ENCODE measurements around the gene PRKAG1. TPM values are rescaled to one million over a fixed set of nuclear protein-coding genes. Genes with fewer than 3 reads are reported as not detected.

Gene PRKAG1
- total RNA-seq, 1 donor from 2014 or later: 46.5 TPM

DNA sequence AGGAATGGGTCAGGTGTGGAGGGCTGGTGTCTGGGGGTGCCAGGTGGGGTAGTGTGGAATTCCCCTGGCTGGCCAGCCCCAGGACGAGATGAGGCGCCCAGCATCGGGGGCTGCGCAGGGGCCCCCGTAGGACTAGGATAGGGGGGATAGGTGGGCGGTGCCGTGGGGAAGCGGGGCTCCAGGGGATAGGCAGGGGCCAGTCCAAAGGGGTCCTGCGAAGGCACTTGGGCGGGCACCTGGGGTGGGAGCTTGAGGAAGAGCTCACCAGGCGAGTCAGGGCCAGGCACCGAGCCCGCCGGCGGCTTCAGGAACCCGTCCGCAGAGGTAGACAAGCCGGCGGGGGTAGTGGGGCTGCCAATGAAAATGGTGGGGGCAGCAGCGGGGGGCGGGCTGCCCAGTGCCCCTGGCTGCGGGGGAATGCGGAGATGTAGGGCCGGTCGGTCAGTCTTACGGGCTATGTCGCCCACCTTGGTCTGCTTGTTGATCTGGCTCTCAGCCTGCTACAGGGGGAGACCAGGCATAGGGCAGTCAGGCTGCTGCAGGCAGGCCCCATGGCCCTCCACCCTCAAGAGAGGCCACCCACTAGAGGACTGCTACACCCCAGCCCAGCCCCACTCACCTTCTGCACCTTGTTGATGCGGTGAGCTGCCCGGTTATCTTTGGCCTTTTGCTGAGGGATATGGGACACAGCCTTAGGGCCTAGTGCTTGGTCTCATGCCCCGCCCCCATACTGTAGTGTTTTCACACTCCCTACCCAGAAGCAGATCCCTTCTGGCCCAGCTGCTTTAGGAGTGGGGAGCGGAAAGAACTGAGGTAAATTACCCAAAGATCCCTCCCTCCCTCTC is 22.7 kb upstream of the PRKAG1 start:
- Histone ChIP-seq H3K27me3 (no peaks in the 10 kb centered on the region), H3K9me3 (no peaks in the 10 kb centered on the region), H3K36me3 (peaks cover 100% of the 10 kb centered on the region), H3K4me3 (no peak overlapping the region), H3K4me1 (no peaks in the 10 kb centered on the region), H3K27ac (no peak overlapping the region)
- ATAC-seq (no peak), DNase-seq (peak; percentile 58)
- TF ChIP-seq, protein P1, sequence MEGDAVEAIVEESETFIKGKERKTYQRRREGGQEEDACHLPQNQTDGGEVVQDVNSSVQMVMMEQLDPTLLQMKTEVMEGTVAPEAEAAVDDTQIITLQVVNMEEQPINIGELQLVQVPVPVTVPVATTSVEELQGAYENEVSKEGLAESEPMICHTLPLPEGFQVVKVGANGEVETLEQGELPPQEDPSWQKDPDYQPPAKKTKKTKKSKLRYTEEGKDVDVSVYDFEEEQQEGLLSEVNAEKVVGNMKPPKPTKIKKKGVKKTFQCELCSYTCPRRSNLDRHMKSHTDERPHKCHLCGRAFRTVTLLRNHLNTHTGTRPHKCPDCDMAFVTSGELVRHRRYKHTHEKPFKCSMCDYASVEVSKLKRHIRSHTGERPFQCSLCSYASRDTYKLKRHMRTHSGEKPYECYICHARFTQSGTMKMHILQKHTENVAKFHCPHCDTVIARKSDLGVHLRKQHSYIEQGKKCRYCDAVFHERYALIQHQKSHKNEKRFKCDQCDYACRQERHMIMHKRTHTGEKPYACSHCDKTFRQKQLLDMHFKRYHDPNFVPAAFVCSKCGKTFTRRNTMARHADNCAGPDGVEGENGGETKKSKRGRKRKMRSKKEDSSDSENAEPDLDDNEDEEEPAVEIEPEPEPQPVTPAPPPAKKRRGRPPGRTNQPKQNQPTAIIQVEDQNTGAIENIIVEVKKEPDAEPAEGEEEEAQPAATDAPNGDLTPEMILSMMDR (IDR thresholded peaks at IDR 0.05): no peak
- intact Hi-C loops (cut with DNase I): no loop called here

DNA sequence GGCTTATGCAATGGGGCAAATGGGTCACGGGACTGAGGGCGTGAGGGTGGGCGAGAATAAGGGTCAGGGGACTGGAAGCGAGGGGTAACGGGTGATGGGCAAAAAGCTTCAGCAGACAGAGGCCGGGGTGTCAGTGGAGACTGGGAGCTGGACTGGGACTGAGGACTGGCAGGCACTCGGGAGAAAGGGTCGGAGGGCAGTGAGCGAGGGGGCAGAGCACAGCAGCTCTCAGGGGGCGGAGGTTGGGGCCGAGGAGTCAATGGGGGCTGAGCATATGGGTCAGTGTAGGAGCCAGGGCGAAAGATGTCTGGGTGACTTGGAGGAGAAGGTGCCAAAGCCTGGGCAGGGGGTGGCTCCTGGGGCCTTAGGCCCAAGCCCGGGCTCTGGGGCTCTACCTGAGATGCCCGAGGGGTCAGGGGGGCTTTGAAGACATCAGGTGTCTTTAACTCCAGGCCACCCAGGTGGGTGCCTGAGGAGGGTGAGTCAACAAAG is 21.8 kb upstream of the PRKAG1 start:
- H3K4me1 ChIP-seq: no peaks in the 10 kb centered on the region
- DNase-seq (no peak), ATAC-seq (no peak)
- TF ChIP-seq, protein P1 (IDR thresholded peaks at IDR 0.05): no peak
- intact Hi-C loops (cut with DNase I): no loop called here
- H3K27me3 ChIP-seq: no peaks in the 10 kb centered on the region
- no peaks in the 10 kb centered on the region for H3K9me3 ChIP-seq
- no peak overlapping the region for H3K4me3 ChIP-seq
- H3K36me3 ChIP-seq: peaks cover 99% of the 10 kb centered on the region
- no peak overlapping the region for H3K27ac ChIP-seq

DNA sequence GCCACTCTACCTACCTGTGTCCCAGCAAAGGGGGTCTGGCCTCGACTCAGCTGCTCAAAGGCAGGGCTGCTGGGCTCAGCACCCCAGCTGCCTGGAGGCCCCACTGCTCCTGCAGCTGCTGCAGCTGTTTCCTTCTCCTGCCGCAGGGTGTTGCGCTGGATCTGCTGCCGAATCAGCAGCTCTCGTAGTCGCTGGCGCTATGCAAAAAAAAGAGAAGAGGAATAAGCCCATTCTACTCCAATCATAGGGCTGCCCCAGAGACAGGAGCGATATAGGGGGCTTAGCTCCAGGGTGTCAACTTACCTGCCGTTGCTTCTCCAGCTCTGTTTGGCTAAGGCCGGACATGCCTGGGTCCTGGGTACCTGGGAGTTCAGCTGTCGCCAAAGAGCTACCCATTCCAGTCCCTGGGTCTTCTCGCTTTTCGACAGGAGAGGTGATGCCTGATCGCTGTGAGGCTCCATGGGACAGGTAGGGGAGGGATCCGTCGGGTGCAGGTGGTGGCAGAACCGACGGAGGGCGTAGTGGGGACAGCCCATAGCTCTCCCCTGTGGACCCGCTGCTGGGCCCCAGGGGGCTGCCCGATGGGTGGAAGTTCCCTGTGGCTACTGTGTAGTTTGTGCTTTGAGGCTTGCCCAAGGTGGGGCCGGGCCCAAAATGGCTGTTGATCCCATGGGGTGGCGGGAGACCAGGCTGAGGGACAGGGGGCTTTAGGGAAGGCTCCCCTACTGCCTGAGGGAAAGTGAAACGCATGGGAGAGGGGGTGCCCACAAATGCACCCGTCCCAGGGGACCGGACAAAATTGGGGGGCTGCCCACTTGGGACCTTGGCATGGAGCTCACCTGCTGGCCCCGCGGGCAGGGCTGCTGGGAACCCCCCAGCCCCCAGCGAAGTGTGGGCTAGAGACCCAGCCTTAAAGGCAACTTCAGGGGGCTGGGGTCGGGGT is 21.1 kb upstream of the PRKAG1 start:
- Histone ChIP-seq H3K4me3 (no peak overlapping the region), H3K27me3 (no peaks in the 10 kb centered on the region), H3K9me3 (no peaks in the 10 kb centered on the region), H3K36me3 (peaks cover 99% of the 10 kb centered on the region), H3K27ac (no peak overlapping the region), H3K4me1 (no peaks in the 10 kb centered on the region)
- intact Hi-C loops (cut with DNase I): no loop called here
- peak; percentile 54 for DNase-seq
- TF ChIP-seq, protein P1 (IDR thresholded peaks at IDR 0.05): no peak
- no peak for ATAC-seq

DNA sequence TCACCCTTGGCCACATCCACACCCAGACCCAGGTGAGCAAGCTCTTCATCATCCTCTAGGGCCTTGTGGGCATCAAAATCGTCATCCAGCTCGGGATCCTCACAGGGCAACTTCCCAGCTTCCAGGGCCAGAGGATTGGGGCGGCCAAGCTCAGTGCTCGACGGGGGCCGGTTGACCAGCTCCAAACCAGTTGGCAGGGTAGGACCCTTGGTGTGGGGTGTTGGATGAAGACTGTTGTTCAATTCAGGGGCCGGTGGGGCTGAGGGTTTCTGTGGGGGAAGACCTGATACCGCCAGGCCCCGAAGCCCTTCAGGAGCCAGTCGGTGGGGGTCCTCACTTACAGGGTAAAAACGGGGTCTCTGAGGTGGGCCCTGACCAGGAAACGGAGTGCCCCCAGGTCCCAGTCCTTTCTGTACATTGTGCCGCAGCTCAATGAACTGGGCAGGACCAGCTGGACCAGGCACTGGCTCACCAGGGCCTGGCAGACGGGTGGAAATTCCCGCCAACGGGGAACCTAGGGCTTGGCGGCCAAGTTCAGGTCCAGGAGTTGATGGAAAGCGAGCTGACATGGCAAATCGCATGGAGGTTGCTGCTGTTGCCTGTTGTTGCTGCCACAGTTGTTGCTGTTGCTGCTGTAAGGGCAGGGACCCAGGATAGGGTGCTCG is 19.8 kb upstream of the PRKAG1 start:
- Histone ChIP-seq H3K9me3 (no peaks in the 10 kb centered on the region), H3K36me3 (peaks cover 99% of the 10 kb centered on the region), H3K4me3 (no peak overlapping the region), H3K27ac (no peak overlapping the region), H3K4me1 (no peaks in the 10 kb centered on the region), H3K27me3 (no peaks in the 10 kb centered on the region)
- no peak for DNase-seq
- no peak for ATAC-seq
- intact Hi-C loops (cut with DNase I): no loop called here
- TF ChIP-seq, protein P1 (IDR thresholded peaks at IDR 0.05): no peak

DNA sequence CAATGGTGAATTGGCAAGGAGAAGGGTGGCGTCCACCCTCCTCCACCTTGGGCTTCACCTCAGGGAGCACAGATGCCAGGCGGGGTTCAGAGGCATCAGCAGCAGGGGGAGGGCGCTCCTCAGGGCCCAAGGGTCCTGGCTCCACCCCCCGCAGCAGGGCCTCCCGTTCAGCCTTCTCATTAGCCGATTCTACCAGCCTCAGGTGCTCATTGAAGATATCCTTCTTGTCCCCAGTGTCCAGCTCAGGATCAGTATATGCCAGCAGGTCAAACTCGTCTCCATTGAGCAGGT is 19.3 kb upstream of the PRKAG1 start:
- intact Hi-C loops (cut with DNase I): no loop called here

More for the DNA sequence above, 19.3 kb upstream of the PRKAG1 start:
- TF ChIP-seq, protein P1 (IDR thresholded peaks at IDR 0.05): no peak
- Histone ChIP-seq H3K4me3 (no peak overlapping the region), H3K27ac (no peak overlapping the region), H3K36me3 (peaks cover 99% of the 10 kb centered on the region), H3K4me1 (no peaks in the 10 kb centered on the region), H3K9me3 (no peaks in the 10 kb centered on the region), H3K27me3 (no peaks in the 10 kb centered on the region)
- DNase-seq: no peak
- ATAC-seq: no peak
